Measurements from ENCODE around the gene DMBX1.

DMBX1 gene

GRCh38 chr1:46489638-46490405 is at the start of gene DMBX1:
Gene DMBX1, plus strand, starts transcription at chr1:46489836. Its CDS starts 17,175 bp downstream, at chr1:46507011.
- peak; percentile 54 for DNase-seq (ENCODE audit: low spot score)

GRCh38 chr1:46440478-46440877 is 49.2 kb upstream of the DMBX1 start:
- DNase-seq (ENCODE audit: low spot score): no peak

- DNase-seq (ENCODE audit: low spot score): peak; percentile 91
Measured at GRCh38 chr1:46442317-46443161, 47.1 kb upstream of the DMBX1 start.

- no peak for DNase-seq (ENCODE audit: low spot score)
Measured at GRCh38 chr1:46444466-46444865, 45.2 kb upstream of the DMBX1 start.

- no peak for DNase-seq (ENCODE audit: low spot score)
Measured at GRCh38 chr1:46445773-46446256, 43.8 kb upstream of the DMBX1 start.

- DNase-seq (ENCODE audit: low spot score): peak; percentile 78
Measured at GRCh38 chr1:46446646-46447498, 42.8 kb upstream of the DMBX1 start.

- no peak for DNase-seq (ENCODE audit: low spot score)
Measured at GRCh38 chr1:46447499-46448108, 42.0 kb upstream of the DMBX1 start.

GRCh38 chr1:46448109-46448911 is 41.3 kb upstream of the DMBX1 start:
- DNase-seq (ENCODE audit: low spot score): no peak

GRCh38 chr1:46449223-46450159 is 40.1 kb upstream of the DMBX1 start:
- no peak for DNase-seq (ENCODE audit: low spot score)

GRCh38 chr1:46450160-46450517 is 39.5 kb upstream of the DMBX1 start:
- DNase-seq (ENCODE audit: low spot score): no peak

- DNase-seq (ENCODE audit: low spot score): no peak
Measured at GRCh38 chr1:46451948-46452930, 37.4 kb upstream of the DMBX1 start.

- DNase-seq (ENCODE audit: low spot score): no peak
Measured at GRCh38 chr1:46452931-46453325, 36.7 kb upstream of the DMBX1 start.

GRCh38 chr1:46453449-46453848 is 36.2 kb upstream of the DMBX1 start:
- no peak for DNase-seq (ENCODE audit: low spot score)

- no peak for DNase-seq (ENCODE audit: low spot score)
Measured at GRCh38 chr1:46455951-46456350, 33.7 kb upstream of the DMBX1 start.

- no peak for DNase-seq (ENCODE audit: low spot score)
Measured at GRCh38 chr1:46456411-46456963, 33.1 kb upstream of the DMBX1 start.

GRCh38 chr1:46457178-46457577 is 32.5 kb upstream of the DMBX1 start:
- no peak for DNase-seq (ENCODE audit: low spot score)

- DNase-seq (ENCODE audit: low spot score): no peak
Measured at GRCh38 chr1:46458190-46458589, 31.4 kb upstream of the DMBX1 start.

- no peak for DNase-seq (ENCODE audit: low spot score)
Measured at GRCh38 chr1:46458846-46459245, 30.8 kb upstream of the DMBX1 start.

Measured in hematopoietic multipotent progenitor cell treated with erythropoietin and hydrocortisone succinate and interleukin-3 and kit ligand, for 15 days (in vitro differentiated cells).